Calu3 (cell line): ENCODE results near the gene DGKI. TPM values are rescaled to one million over a fixed set of nuclear protein-coding genes. Genes with fewer than 3 reads are reported as not detected.

ENCODE experiments used
- BruUV-seq: library from RNA; stranded (reverse); fragments of 400-500 nt; replicated peaks from 2 replicates; lab custom pipeline; 2021; lab: Mats Ljungman, UMichigan
- CTCF ChIA-PET: fragments of 300-600 bp; sonication (Branson Sonifier 250); formaldehyde crosslinking; loops from one replicate; lab custom pipeline; 2022; ENCODE audit warnings: antibody characterized with exemption; lab: Charles Lee
- DNase-seq: peaks from one replicate; pipeline ENCODE4 v3.0.0; 2022
- H3K27ac Mint-ChIP-seq: one replicate; pipeline ENCODE4 v1.8.0; 2022; ENCODE audit warnings: mixed read lengths; ENCODE audit not compliant: unreplicated experiment
- H3K27me3 Mint-ChIP-seq: one replicate; pipeline ENCODE4 v1.8.0; 2022; ENCODE audit warnings: mixed read lengths; ENCODE audit not compliant: unreplicated experiment
- H3K36me3 Mint-ChIP-seq: one replicate; pipeline ENCODE4 v1.8.0; 2022; ENCODE audit warnings: mild to moderate bottlenecking, moderate library complexity, mixed read lengths; ENCODE audit not compliant: insufficient read depth, unreplicated experiment
- H3K4me1 Mint-ChIP-seq: one replicate; pipeline ENCODE4 v1.8.0; 2022; ENCODE audit warnings: mild to moderate bottlenecking, low read depth, mixed read lengths; ENCODE audit not compliant: unreplicated experiment
- H3K4me3 Mint-ChIP-seq: one replicate; pipeline ENCODE4 v1.8.0; 2022; ENCODE audit warnings: mild to moderate bottlenecking, low read depth, moderate library complexity, mixed read lengths; ENCODE audit not compliant: unreplicated experiment
- H3K9me3 Mint-ChIP-seq: one replicate; pipeline ENCODE4 v1.8.0; 2022; ENCODE audit warnings: low read depth, mixed read lengths; ENCODE audit not compliant: unreplicated experiment
- intact Hi-C: fragments of 100-400 bp; cut with micrococcal nuclease; formaldehyde crosslinking; loops from one replicate; pipeline ENCODE4 v1.10.0; 2022; ENCODE audit not compliant: unreplicated experiment
- total RNA-seq: library from RNA; stranded (reverse); gene quantifications from 2 replicates; pipeline ENCODE4 v1.2.3, GENCODE V29; 2022
- TF ChIP-seq, protein P1 (sequence below): fragments of 200-600 bp; IDR thresholded peaks from one replicate; pipeline ENCODE4 v1.8.0; 2022; ENCODE audit warnings: antibody characterized with exemption; ENCODE audit not compliant: unreplicated experiment

The DGKI gene
- total RNA-seq, 1 experiment from 2014 or later: not detected

DNA sequence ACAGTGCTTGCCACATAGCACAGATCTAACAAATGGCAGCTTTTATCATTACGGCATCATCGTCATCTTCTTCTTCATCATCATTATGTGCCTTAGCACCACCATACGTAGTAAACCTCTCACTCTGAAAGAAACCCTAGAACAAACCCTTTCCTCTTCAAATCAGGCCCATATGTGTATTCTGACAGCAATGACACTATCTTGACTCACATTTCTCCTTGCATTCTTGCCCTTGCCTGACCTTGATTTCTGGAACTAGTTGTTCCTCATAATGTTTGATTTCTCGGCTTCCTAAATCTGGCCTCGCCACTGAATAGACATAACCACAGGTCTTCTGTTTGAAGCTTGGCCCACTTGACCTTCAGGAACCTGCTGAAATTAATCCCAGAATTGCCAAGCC, 115.3 kb downstream of the DGKI start:
- Mint-ChIP-seq H3K9me3 (peaks cover 6% of the 10 kb centered on the region), H3K4me1 (no peaks in the 10 kb centered on the region), H3K27me3 (peaks cover 17% of the 10 kb centered on the region), H3K4me3 (no peak overlapping the region), H3K27ac (no peak overlapping the region), H3K36me3 (no peaks in the 10 kb centered on the region)
- CTCF ChIA-PET: no interaction called here
- TF ChIP-seq, protein P1, sequence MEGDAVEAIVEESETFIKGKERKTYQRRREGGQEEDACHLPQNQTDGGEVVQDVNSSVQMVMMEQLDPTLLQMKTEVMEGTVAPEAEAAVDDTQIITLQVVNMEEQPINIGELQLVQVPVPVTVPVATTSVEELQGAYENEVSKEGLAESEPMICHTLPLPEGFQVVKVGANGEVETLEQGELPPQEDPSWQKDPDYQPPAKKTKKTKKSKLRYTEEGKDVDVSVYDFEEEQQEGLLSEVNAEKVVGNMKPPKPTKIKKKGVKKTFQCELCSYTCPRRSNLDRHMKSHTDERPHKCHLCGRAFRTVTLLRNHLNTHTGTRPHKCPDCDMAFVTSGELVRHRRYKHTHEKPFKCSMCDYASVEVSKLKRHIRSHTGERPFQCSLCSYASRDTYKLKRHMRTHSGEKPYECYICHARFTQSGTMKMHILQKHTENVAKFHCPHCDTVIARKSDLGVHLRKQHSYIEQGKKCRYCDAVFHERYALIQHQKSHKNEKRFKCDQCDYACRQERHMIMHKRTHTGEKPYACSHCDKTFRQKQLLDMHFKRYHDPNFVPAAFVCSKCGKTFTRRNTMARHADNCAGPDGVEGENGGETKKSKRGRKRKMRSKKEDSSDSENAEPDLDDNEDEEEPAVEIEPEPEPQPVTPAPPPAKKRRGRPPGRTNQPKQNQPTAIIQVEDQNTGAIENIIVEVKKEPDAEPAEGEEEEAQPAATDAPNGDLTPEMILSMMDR: no peak
- no peak for DNase-seq
- BruUV-seq: no TSS peak
- intact Hi-C loops: loop anchor here (5.0 kb wide), 1 partner anchor 754 kb away; no protein-coding TSS in a partner anchor

DNA sequence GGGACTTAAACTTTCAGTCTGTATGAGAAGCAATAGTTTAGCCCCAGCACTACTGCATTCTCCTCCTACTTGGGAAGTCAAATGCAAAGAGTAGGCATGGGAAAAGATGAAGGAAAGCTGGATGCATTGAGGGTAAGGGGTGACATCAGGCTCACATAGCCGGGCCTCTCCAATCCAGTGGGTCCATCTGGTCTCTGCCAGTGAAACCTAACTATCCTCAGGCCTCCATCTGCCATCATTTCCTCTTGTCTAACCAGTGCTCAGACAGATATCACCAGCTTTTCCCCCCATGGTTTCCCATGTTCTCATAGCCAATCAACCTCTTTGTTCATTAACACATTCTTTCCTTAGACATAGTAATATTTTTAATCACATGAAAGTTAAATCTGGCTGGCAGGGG, 118.3 kb downstream of the DGKI start:
- intact Hi-C loops: no loop called here
- no peak overlapping the region for H3K27ac Mint-ChIP-seq
- no peak for DNase-seq
- H3K9me3 Mint-ChIP-seq: no peaks in the 10 kb centered on the region
- BruUV-seq: no TSS peak
- no peaks in the 10 kb centered on the region for H3K4me1 Mint-ChIP-seq
- TF ChIP-seq, protein P1: no peak
- CTCF ChIA-PET: interaction anchor here (0.6 kb wide), 1 partner anchor 781 kb away, joined by 4 read pairs; no protein-coding TSS in a partner anchor
- H3K36me3 Mint-ChIP-seq: no peaks in the 10 kb centered on the region
- peaks cover 32% of the 10 kb centered on the region for H3K27me3 Mint-ChIP-seq
- no peak overlapping the region for H3K4me3 Mint-ChIP-seq

DNA sequence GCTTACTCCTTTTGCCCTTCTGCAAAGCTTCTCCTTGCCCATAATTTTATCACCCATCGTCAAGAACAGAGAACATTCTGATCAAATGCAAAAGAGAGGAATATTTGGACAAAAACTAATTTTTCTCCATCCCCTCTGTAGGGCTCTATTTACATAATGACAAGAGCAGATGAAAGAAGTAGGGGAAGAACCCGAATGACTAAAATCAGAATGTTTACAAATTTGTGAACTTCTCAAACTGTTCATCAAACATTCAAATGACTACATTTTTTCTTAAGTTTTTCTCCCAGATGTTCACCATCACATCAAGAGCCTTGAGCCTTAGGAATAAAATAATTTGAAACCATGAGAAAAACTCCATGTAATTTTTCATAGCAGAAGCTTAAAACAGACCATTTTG, 119.4 kb downstream of the DGKI start:
- H3K4me1 Mint-ChIP-seq: no peaks in the 10 kb centered on the region
- no peak overlapping the region for H3K4me3 Mint-ChIP-seq
- H3K27me3 Mint-ChIP-seq: peaks cover 32% of the 10 kb centered on the region
- DNase-seq: no peak
- H3K36me3 Mint-ChIP-seq: no peaks in the 10 kb centered on the region
- no peak overlapping the region for H3K27ac Mint-ChIP-seq
- H3K9me3 Mint-ChIP-seq: no peaks in the 10 kb centered on the region
- BruUV-seq: no TSS peak
- intact Hi-C loops: no loop called here
- CTCF ChIA-PET: no interaction called here
- TF ChIP-seq, protein P1: no peak

DNA sequence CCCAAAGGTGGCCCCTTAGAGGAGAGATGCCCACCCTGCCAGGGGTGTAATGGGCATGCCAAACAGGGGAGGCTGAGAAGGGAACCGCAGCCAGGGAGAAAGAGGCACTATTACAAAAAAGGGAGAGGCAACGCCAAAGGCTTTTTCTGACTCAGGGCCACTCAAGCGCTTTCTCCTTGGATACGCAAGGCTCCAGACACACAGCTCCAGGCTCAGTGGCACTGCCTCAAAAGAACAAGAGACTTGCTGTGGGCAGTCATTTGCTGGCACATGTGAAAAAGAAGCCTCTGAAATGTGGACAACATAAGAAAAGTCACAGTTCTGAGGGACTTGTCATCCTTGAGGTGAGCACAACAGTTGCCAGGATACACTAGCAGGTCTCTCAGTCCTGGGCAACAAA, 128.4 kb downstream of the DGKI start:
- no peak for DNase-seq
- Mint-ChIP-seq H3K4me1 (no peaks in the 10 kb centered on the region), H3K27me3 (peaks cover 36% of the 10 kb centered on the region), H3K27ac (no peak overlapping the region), H3K4me3 (no peak overlapping the region), H3K36me3 (no peaks in the 10 kb centered on the region), H3K9me3 (peaks cover 2% of the 10 kb centered on the region)
- TF ChIP-seq, protein P1: no peak
- no TSS peak for BruUV-seq
- intact Hi-C loops: no loop called here
- CTCF ChIA-PET: no interaction called here
